Progenitor cell of endocrine pancreas (in vitro differentiated cells): ENCODE measurements around the gene ZBTB5. TPM values are rescaled to one million over a fixed set of nuclear protein-coding genes. Genes with fewer than 3 reads are reported as not detected.

Experiments
- DNase-seq: peaks from one replicate; pipeline ENCODE4 v3.0.0; 2021; ENCODE audit warnings: low spot score; ENCODE audit not compliant: unreplicated experiment
- H3K27ac Mint-ChIP-seq: 2 replicates; pipeline ENCODE4 v1.8.0; 2021; ENCODE audit warnings: mild to moderate bottlenecking, moderate library complexity, mixed read lengths
- H3K27me3 Mint-ChIP-seq: 2 replicates; pipeline ENCODE4 v1.8.0; 2021; ENCODE audit warnings: mixed read lengths
- H3K36me3 Mint-ChIP-seq: 2 replicates; pipeline ENCODE4 v1.8.0; 2022; ENCODE audit warnings: mixed read lengths; ENCODE audit not compliant: insufficient read depth
- H3K4me1 Mint-ChIP-seq: 2 replicates; pipeline ENCODE4 v1.8.0; 2021; ENCODE audit warnings: low read depth, mixed read lengths
- H3K4me3 Mint-ChIP-seq: 2 replicates; pipeline ENCODE4 v1.8.0; 2021; ENCODE audit warnings: low read depth, mild to moderate bottlenecking, moderate library complexity, mixed read lengths
- H3K9me3 Mint-ChIP-seq: 2 replicates; pipeline ENCODE4 v1.8.0; 2021; ENCODE audit warnings: low read depth, mixed read lengths
- total RNA-seq: library from RNA; stranded (reverse); gene quantifications from 2 replicates; pipeline ENCODE4 v1.2.1, GENCODE V29; 2021
- TF ChIP-seq, protein P1 (sequence below): fragments of 200-600 bp; sonication (generic); IDR thresholded peaks from one replicate; pipeline ENCODE4 v1.5.0; 2021; ENCODE audit warnings: antibody characterized with exemption, mild to moderate bottlenecking; ENCODE audit not compliant: unreplicated experiment

Gene ZBTB5
- total RNA-seq, 1 donor from 2014 or later = 21.2 TPM

DNA sequence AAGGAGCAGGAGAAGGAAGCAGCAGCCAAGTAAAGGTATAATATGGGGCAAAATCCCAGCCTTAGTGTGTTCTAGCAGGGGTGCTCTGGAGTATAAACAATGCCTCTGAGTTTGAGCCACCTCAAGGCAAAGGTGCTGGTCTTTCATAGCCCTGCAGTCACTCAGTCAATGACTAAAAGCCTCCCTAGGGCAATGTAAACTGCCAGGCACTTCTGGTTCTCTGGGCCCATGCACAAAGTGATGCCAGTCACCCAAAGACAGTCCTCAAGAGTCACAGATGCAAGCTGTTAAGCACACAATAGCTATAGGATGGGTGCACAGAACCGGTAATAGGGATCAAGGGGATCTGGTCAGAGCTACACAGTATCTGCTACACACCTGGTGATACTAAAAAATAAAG, 12.6 kb downstream of the ZBTB5 start:
- Mint-ChIP-seq H3K36me3 (peaks cover 16% of the 10 kb centered on the region), H3K27ac (no peak overlapping the region), H3K27me3 (no peaks in the 10 kb centered on the region), H3K4me1 (peaks cover 6% of the 10 kb centered on the region), H3K4me3 (no peak overlapping the region), H3K9me3 (no peaks in the 10 kb centered on the region)
- no peak for DNase-seq
- TF ChIP-seq, protein P1, sequence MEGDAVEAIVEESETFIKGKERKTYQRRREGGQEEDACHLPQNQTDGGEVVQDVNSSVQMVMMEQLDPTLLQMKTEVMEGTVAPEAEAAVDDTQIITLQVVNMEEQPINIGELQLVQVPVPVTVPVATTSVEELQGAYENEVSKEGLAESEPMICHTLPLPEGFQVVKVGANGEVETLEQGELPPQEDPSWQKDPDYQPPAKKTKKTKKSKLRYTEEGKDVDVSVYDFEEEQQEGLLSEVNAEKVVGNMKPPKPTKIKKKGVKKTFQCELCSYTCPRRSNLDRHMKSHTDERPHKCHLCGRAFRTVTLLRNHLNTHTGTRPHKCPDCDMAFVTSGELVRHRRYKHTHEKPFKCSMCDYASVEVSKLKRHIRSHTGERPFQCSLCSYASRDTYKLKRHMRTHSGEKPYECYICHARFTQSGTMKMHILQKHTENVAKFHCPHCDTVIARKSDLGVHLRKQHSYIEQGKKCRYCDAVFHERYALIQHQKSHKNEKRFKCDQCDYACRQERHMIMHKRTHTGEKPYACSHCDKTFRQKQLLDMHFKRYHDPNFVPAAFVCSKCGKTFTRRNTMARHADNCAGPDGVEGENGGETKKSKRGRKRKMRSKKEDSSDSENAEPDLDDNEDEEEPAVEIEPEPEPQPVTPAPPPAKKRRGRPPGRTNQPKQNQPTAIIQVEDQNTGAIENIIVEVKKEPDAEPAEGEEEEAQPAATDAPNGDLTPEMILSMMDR = no peak

DNA sequence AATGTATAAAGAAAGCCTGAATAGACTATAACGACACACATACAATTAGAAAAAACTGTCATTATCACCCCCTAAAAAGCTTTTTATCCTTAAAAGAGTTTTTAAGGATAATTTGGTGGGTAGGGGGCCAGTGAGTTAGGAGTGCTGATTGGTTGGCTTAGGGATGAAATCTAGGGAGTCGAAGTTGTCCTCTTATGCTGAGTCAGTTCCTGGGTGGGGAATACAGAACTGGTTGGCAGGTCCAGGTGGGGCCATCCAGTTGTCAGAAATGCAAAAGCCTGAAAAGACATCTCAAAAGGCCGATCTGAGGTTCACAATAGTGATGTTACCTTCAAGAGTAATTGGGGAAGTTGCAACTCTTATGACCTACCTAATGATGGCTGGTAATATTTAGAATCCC, 13.6 kb downstream of the ZBTB5 start:
- no peak for DNase-seq
- peaks cover 16% of the 10 kb centered on the region for H3K36me3 Mint-ChIP-seq

DNA sequence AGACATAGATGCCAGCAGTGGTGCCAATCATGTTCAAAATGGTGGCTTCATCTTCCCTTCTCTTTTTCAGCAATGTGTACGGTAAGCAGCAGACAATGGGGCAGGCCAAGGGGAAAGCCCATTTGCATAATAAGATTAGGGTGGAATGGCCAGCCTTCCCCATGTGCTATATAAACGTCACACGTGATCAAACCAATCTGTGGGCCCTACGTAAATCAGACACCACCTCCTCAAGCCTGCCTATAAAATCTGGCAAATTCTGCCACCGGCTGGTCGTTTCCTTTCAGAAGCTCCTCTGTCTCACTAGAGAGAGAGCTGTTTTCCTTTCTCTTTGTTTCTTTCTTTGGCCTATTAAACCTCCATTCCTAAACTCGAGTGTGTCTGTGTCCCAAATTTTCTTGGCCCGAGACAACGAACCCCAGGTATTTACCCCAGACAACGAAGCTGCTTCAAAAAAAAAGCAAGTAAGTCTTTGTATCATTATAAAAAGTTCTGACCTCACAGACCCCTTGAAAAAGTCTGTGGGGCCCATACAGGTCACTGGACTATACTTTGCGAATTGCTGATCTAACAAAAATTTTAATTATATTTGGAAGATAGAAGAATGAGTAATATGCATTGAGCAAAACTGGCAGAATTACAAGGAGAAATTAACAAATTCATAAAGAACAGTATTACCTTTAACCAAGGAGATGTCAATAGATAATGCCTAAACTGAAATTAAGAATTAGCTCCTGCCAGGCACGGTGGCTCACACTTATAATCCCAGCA, 15.2 kb downstream of the ZBTB5 start:
- Mint-ChIP-seq H3K4me3 (no peak overlapping the region), H3K27ac (no peak overlapping the region), H3K4me1 (peaks cover 9% of the 10 kb centered on the region), H3K27me3 (no peaks in the 10 kb centered on the region), H3K36me3 (peaks cover 11% of the 10 kb centered on the region), H3K9me3 (no peaks in the 10 kb centered on the region)
- TF ChIP-seq, protein P1 = no peak
- DNase-seq = no peak

More for the DNA sequence above, 13.6 kb downstream of the ZBTB5 start:
- no peaks in the 10 kb centered on the region for H3K9me3 Mint-ChIP-seq
- no peak overlapping the region for H3K27ac Mint-ChIP-seq
- peaks cover 5% of the 10 kb centered on the region for H3K4me1 Mint-ChIP-seq
- TF ChIP-seq, protein P1 = no peak
- no peak overlapping the region for H3K4me3 Mint-ChIP-seq
- H3K27me3 Mint-ChIP-seq = no peaks in the 10 kb centered on the region

DNA sequence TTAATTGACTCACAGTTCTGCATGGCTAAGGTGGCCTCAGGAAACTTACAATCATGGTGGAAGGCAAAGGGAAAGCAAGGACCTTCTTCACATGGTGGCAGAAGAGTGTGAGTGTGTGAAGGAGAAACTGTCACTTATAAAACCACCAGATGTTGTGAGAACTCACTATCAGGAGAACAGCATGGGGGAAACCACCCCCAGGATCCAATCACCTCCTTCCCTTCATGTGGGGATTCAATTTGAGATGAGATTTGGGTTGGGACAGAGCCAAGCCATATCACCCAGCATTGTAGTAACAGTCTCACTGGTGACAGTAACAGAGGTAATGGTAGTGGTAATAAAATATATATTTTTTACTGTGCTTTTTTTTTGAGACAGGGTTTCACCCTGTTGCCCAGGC, 18.1 kb downstream of the ZBTB5 start:
- TF ChIP-seq, protein P1 = no peak
- H3K27ac Mint-ChIP-seq = no peak overlapping the region
- peaks cover 18% of the 10 kb centered on the region for H3K4me1 Mint-ChIP-seq
- no peak for DNase-seq
- no peaks in the 10 kb centered on the region for H3K9me3 Mint-ChIP-seq
- H3K4me3 Mint-ChIP-seq = no peak overlapping the region
- peaks cover 10% of the 10 kb centered on the region for H3K36me3 Mint-ChIP-seq
- H3K27me3 Mint-ChIP-seq = no peaks in the 10 kb centered on the region

DNA sequence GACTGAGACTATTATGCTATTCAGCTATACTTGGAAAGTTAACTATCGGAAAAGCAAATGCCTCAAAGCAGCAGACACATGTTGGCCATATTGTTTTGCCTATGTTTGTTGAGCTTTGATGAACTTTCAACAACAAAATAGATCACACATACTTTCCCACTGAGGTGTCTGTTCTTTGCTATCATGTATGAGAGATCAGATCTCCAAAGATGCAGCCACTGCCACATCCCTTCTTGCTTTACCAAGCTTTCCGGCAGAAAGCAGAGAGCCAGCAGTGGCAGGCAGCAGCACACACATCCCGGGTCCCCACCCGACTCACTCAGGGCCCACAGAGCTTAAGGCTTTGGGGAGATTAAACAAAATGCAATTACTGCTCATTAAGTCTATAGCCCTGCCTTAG, 18.8 kb downstream of the ZBTB5 start:
- Mint-ChIP-seq H3K27ac (peak overlapping the region; percentile 21), H3K9me3 (no peaks in the 10 kb centered on the region), H3K4me1 (peaks cover 20% of the 10 kb centered on the region), H3K27me3 (no peaks in the 10 kb centered on the region), H3K4me3 (no peak overlapping the region), H3K36me3 (peaks cover 15% of the 10 kb centered on the region)
- no peak for DNase-seq
- TF ChIP-seq, protein P1 = no peak
